Fibroblast of pulmonary artery (primary cell): ENCODE measurements around the gene KRTAP20-2.

Experiments used
- DNase-seq: peaks from one replicate; pipeline ENCODE4 v3.0.0-alpha.2; 2010; ENCODE audit warnings: low read depth
- H3K4me3 ChIP-seq: replicated peaks from 2 replicates; pipeline ENCODE4 v1.5.1; 2011; ENCODE audit warnings: low read depth, mild to moderate bottlenecking, control low read depth, low read length, moderate library complexity
- TF ChIP-seq, protein P1 (sequence below): IDR thresholded peaks from 2 replicates; pipeline ENCODE4 v1.5.1; 2011; ENCODE audit warnings: mild to moderate bottlenecking, control low read depth, low read length, inconsistent platforms; ENCODE audit errors: missing control alignments

The KRTAP20-2 gene

DNA sequence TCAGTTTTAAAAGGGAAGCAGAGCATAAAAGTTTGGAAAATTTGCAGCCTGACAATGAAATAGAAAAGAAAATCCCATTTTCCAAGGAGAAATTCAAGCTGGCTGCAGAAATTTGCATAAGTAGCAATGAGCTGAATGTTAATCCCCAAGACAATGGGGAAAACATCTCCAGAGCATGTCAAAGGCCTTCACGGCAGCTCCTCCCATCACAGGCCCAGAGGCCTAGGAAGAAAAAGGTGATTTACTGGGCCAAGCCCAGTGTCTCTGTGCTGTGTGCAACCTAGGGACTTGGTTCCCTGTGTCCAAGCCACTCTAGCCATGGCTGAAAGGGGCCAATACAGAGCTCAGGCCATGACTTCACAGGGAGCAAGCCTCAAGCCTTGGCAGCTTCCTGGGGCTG is 33.8 kb downstream of the KRTAP20-2 start:
- no peak for DNase-seq
- TF ChIP-seq, protein P1, sequence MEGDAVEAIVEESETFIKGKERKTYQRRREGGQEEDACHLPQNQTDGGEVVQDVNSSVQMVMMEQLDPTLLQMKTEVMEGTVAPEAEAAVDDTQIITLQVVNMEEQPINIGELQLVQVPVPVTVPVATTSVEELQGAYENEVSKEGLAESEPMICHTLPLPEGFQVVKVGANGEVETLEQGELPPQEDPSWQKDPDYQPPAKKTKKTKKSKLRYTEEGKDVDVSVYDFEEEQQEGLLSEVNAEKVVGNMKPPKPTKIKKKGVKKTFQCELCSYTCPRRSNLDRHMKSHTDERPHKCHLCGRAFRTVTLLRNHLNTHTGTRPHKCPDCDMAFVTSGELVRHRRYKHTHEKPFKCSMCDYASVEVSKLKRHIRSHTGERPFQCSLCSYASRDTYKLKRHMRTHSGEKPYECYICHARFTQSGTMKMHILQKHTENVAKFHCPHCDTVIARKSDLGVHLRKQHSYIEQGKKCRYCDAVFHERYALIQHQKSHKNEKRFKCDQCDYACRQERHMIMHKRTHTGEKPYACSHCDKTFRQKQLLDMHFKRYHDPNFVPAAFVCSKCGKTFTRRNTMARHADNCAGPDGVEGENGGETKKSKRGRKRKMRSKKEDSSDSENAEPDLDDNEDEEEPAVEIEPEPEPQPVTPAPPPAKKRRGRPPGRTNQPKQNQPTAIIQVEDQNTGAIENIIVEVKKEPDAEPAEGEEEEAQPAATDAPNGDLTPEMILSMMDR = no peak
- no peak overlapping the region for H3K4me3 ChIP-seq

DNA sequence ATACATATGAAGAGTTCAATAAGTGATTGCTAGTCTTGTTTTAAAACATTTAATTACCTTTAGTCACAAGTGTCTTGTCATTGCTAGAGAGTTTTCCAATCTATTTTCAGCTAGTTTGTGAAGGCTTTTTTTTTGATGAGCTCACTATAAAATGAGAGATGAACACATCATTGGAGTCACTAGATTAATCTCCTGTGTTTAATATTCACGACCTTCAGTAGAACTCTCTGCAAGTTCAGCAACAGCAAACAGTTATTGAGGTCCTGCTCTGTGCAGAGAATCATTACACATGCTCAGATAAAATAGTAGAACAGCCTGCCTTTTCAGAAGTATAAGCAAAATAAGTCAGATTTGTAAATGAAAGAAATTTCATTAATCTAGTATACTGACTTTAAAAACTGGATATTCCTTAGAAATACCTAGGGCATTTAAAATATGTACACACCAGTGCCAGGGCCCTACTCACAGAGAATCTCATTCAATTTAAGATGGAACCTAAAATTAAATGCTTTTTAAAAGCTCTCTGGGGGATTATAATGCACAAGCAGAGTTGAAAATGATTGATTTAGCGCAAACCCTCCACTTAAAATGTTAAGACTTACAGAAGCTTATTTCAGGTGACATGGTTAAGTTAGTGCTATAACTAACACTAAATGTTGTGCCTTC is 38.1 kb downstream of the KRTAP20-2 start:
- DNase-seq = no peak
- TF ChIP-seq, protein P1 = no peak
- no peak overlapping the region for H3K4me3 ChIP-seq

DNA sequence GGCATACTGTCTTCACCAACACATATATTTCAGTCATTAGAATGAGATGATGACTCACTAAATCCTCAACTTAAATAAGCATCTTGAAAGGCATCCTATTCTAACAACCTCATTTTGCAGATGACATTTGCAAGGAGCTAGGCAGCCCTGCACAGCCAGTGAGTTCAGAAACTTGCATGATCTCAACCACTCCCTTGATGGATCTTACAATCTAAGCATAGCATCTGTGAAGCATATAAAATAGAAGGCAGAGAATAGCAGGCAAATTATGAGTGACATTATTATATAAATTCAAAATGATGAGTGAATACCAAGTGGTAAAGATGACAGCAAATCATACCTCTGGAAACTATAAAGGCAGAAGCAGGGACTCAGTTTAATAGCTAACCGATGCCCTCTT is 39.3 kb downstream of the KRTAP20-2 start:
- H3K4me3 ChIP-seq = no peak overlapping the region
- TF ChIP-seq, protein P1 = no peak
- no peak for DNase-seq

DNA sequence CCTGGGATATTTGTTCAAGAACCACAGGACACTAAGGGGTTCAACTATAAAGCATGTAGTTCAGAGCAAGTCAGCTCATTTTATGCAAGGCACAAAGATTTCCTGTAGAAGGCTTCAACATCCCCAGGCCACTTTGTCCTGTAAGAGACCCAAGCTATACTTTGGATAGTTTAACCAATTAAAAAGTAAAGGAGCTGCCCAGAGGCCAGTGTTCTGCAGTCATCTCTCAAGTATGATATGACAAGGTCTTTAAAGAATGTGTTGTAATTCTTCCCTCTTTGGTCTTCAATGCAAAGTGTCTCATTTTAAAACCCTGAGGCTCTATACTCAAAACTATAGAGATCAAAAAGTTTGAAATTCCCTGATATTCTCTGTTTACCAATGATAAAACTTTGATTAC is 41.7 kb downstream of the KRTAP20-2 start:
- no peak overlapping the region for H3K4me3 ChIP-seq
- TF ChIP-seq, protein P1 = no peak
- no peak for DNase-seq

DNA sequence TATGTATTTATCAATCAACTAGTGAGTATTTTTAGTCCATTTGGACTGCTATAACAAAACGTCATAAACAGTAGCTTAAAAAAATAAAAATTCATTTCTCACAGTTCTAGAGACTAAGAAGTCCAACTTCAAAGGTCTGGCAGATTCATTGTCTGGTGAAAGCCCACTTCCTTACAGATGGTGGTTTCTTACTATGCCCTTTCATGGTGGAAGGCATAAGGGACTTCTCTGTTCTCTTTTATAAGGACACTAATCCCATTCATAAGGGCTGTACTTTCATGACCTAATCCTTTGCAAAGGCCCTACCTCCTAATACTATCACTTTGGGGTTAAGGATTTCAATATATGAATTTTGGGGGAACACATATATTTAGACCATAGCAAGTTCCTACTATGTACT is 45.6 kb downstream of the KRTAP20-2 start:
- TF ChIP-seq, protein P1 = no peak
- no peak overlapping the region for H3K4me3 ChIP-seq
- no peak for DNase-seq

DNA sequence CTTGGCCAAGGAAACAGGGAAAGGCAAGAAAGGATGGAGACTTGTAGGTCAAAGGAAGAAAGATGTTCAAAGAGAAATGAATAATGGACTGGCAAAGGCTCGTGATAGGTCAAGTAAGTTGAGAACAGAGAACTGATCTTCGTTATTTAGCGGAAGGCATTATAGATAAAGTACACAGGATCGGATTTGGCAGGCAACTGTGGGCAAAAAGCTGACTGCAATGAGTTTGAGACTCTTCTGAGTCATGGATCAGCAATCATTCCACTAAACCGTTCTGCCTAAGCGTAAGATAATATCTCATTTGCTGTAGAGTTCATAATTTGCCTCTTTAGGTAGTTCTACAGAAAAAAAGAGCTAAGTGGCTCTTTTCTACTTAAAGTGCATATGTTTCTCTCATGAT is 49.5 kb downstream of the KRTAP20-2 start:
- no peak for DNase-seq
- TF ChIP-seq, protein P1 = no peak
- H3K4me3 ChIP-seq = no peak overlapping the region
